ENCODE results near the gene SYT1. TPM values are rescaled to one million over a fixed set of nuclear protein-coding genes. Genes with fewer than 3 reads are reported as not detected.

Gene SYT1
- total RNA-seq, 1 donor from 2014 or later: not detected

- no peaks in the 10 kb centered on the region for H3K27me3 Mint-ChIP-seq (ENCODE audit: low read depth)
- H3K4me1 Mint-ChIP-seq (ENCODE audit: low read depth): no peaks in the 10 kb centered on the region
- no peaks in the 10 kb centered on the region for H3K36me3 Mint-ChIP-seq (ENCODE audit: low read depth)
- H3K27ac Mint-ChIP-seq: no peak overlapping the region
- no peaks in the 10 kb centered on the region for H3K9me3 Mint-ChIP-seq
- no peak for DNase-seq (ENCODE audit: low spot score)
- H3K4me3 Mint-ChIP-seq (ENCODE audit: low read depth): no peak overlapping the region
- intact Hi-C loops (cut with micrococcal nuclease): no loop called here
Measured at GRCh38 chr12:78961171-78961570, 96.6 kb downstream of the SYT1 start.

- Mint-ChIP-seq H3K9me3 (peaks cover 7% of the 10 kb centered on the region), H3K27me3 (ENCODE audit: low read depth) (no peaks in the 10 kb centered on the region), H3K27ac (no peak overlapping the region), H3K4me3 (ENCODE audit: low read depth) (no peak overlapping the region), H3K4me1 (ENCODE audit: low read depth) (no peaks in the 10 kb centered on the region), H3K36me3 (ENCODE audit: low read depth) (no peaks in the 10 kb centered on the region)
- no peak for DNase-seq (ENCODE audit: low spot score)
- intact Hi-C loops (cut with micrococcal nuclease): no loop called here
Measured at GRCh38 chr12:78963439-78964227, 99.1 kb downstream of the SYT1 start.

- no peaks in the 10 kb centered on the region for H3K27me3 Mint-ChIP-seq (ENCODE audit: low read depth)
- H3K4me3 Mint-ChIP-seq (ENCODE audit: low read depth): no peak overlapping the region
- no peaks in the 10 kb centered on the region for H3K36me3 Mint-ChIP-seq (ENCODE audit: low read depth)
- peaks cover 7% of the 10 kb centered on the region for H3K9me3 Mint-ChIP-seq
- H3K27ac Mint-ChIP-seq: no peak overlapping the region
- DNase-seq (ENCODE audit: low spot score): no peak
- intact Hi-C loops (cut with micrococcal nuclease): no loop called here
- H3K4me1 Mint-ChIP-seq (ENCODE audit: low read depth): no peaks in the 10 kb centered on the region
Measured at GRCh38 chr12:78964521-78964920, 99.9 kb downstream of the SYT1 start.

- H3K4me3 Mint-ChIP-seq (ENCODE audit: low read depth): no peak overlapping the region
- no peaks in the 10 kb centered on the region for H3K4me1 Mint-ChIP-seq (ENCODE audit: low read depth)
- peaks cover 7% of the 10 kb centered on the region for H3K9me3 Mint-ChIP-seq
- no peaks in the 10 kb centered on the region for H3K27me3 Mint-ChIP-seq (ENCODE audit: low read depth)
- DNase-seq (ENCODE audit: low spot score): no peak
- H3K36me3 Mint-ChIP-seq (ENCODE audit: low read depth): no peaks in the 10 kb centered on the region
- no peak overlapping the region for H3K27ac Mint-ChIP-seq
- intact Hi-C loops (cut with micrococcal nuclease): no loop called here
Measured at GRCh38 chr12:78966062-78966461, 101.5 kb downstream of the SYT1 start.

- H3K9me3 Mint-ChIP-seq: peaks cover 7% of the 10 kb centered on the region
- intact Hi-C loops (cut with micrococcal nuclease): no loop called here
Measured at GRCh38 chr12:78966926-78967325, 102.4 kb downstream of the SYT1 start.

GRCh38 chr12:78968226-78968625 lies 103.7 kb downstream of the SYT1 start:
- Mint-ChIP-seq H3K27me3 (ENCODE audit: low read depth) (no peaks in the 10 kb centered on the region), H3K4me3 (ENCODE audit: low read depth) (no peak overlapping the region), H3K4me1 (ENCODE audit: low read depth) (no peaks in the 10 kb centered on the region), H3K36me3 (ENCODE audit: low read depth) (no peaks in the 10 kb centered on the region), H3K27ac (no peak overlapping the region), H3K9me3 (peaks cover 7% of the 10 kb centered on the region)
- DNase-seq (ENCODE audit: low spot score): no peak
- intact Hi-C loops (cut with micrococcal nuclease): no loop called here

More at GRCh38 chr12:78966926-78967325, 102.4 kb downstream of the SYT1 start:
- Mint-ChIP-seq H3K4me3 (ENCODE audit: low read depth) (no peak overlapping the region), H3K4me1 (ENCODE audit: low read depth) (no peaks in the 10 kb centered on the region), H3K27me3 (ENCODE audit: low read depth) (no peaks in the 10 kb centered on the region), H3K36me3 (ENCODE audit: low read depth) (no peaks in the 10 kb centered on the region), H3K27ac (no peak overlapping the region)
- DNase-seq (ENCODE audit: low spot score): no peak

- Mint-ChIP-seq H3K9me3 (peaks cover 12% of the 10 kb centered on the region), H3K36me3 (ENCODE audit: low read depth) (no peaks in the 10 kb centered on the region), H3K4me1 (ENCODE audit: low read depth) (no peaks in the 10 kb centered on the region), H3K27me3 (ENCODE audit: low read depth) (no peaks in the 10 kb centered on the region), H3K4me3 (ENCODE audit: low read depth) (no peak overlapping the region), H3K27ac (no peak overlapping the region)
- intact Hi-C loops (cut with micrococcal nuclease): no loop called here
- DNase-seq (ENCODE audit: low spot score): no peak
Measured at GRCh38 chr12:78970041-78970440, 105.5 kb downstream of the SYT1 start.

GRCh38 chr12:78977304-78977867 lies 112.8 kb downstream of the SYT1 start:
- Mint-ChIP-seq H3K27ac (no peak overlapping the region), H3K9me3 (peaks cover 5% of the 10 kb centered on the region), H3K4me3 (ENCODE audit: low read depth) (no peak overlapping the region), H3K4me1 (ENCODE audit: low read depth) (no peaks in the 10 kb centered on the region), H3K27me3 (ENCODE audit: low read depth) (no peaks in the 10 kb centered on the region), H3K36me3 (ENCODE audit: low read depth) (no peaks in the 10 kb centered on the region)
- no peak for DNase-seq (ENCODE audit: low spot score)
- intact Hi-C loops (cut with micrococcal nuclease): no loop called here

- intact Hi-C loops (cut with micrococcal nuclease): no loop called here
- Mint-ChIP-seq H3K27me3 (ENCODE audit: low read depth) (no peaks in the 10 kb centered on the region), H3K4me3 (ENCODE audit: low read depth) (no peak overlapping the region), H3K9me3 (no peaks in the 10 kb centered on the region), H3K36me3 (ENCODE audit: low read depth) (no peaks in the 10 kb centered on the region), H3K4me1 (ENCODE audit: low read depth) (no peaks in the 10 kb centered on the region), H3K27ac (no peak overlapping the region)
- DNase-seq (ENCODE audit: low spot score): no peak
Measured at GRCh38 chr12:78994168-78994791, 129.7 kb downstream of the SYT1 start.

GRCh38 chr12:79000501-79000900 lies 135.9 kb downstream of the SYT1 start:
- Mint-ChIP-seq H3K36me3 (ENCODE audit: low read depth) (no peaks in the 10 kb centered on the region), H3K4me3 (ENCODE audit: low read depth) (no peak overlapping the region), H3K4me1 (ENCODE audit: low read depth) (no peaks in the 10 kb centered on the region), H3K27ac (no peak overlapping the region), H3K27me3 (ENCODE audit: low read depth) (no peaks in the 10 kb centered on the region), H3K9me3 (no peaks in the 10 kb centered on the region)
- intact Hi-C loops (cut with micrococcal nuclease): no loop called here
- DNase-seq (ENCODE audit: low spot score): no peak

- H3K9me3 Mint-ChIP-seq: no peaks in the 10 kb centered on the region
- H3K4me1 Mint-ChIP-seq (ENCODE audit: low read depth): no peaks in the 10 kb centered on the region
- no peak for DNase-seq (ENCODE audit: low spot score)
- no peaks in the 10 kb centered on the region for H3K27me3 Mint-ChIP-seq (ENCODE audit: low read depth)
- intact Hi-C loops (cut with micrococcal nuclease): no loop called here
- H3K36me3 Mint-ChIP-seq (ENCODE audit: low read depth): no peaks in the 10 kb centered on the region
- no peak overlapping the region for H3K4me3 Mint-ChIP-seq (ENCODE audit: low read depth)
- H3K27ac Mint-ChIP-seq: no peak overlapping the region
Measured at GRCh38 chr12:79001404-79001803, 136.8 kb downstream of the SYT1 start.

- no peaks in the 10 kb centered on the region for H3K36me3 Mint-ChIP-seq (ENCODE audit: low read depth)
- no peaks in the 10 kb centered on the region for H3K9me3 Mint-ChIP-seq
- no peak overlapping the region for H3K27ac Mint-ChIP-seq
- intact Hi-C loops (cut with micrococcal nuclease): no loop called here
- H3K4me3 Mint-ChIP-seq (ENCODE audit: low read depth): no peak overlapping the region
- DNase-seq (ENCODE audit: low spot score): no peak
- H3K27me3 Mint-ChIP-seq (ENCODE audit: low read depth): no peaks in the 10 kb centered on the region
- H3K4me1 Mint-ChIP-seq (ENCODE audit: low read depth): no peaks in the 10 kb centered on the region
Measured at GRCh38 chr12:79006306-79006705, 141.7 kb downstream of the SYT1 start.

GRCh38 chr12:79008591-79008990 lies 144.0 kb downstream of the SYT1 start:
- no peaks in the 10 kb centered on the region for H3K27me3 Mint-ChIP-seq (ENCODE audit: low read depth)
- no peak overlapping the region for H3K27ac Mint-ChIP-seq
- H3K9me3 Mint-ChIP-seq: no peaks in the 10 kb centered on the region
- intact Hi-C loops (cut with micrococcal nuclease): no loop called here
- H3K4me3 Mint-ChIP-seq (ENCODE audit: low read depth): no peak overlapping the region
- DNase-seq (ENCODE audit: low spot score): no peak
- H3K36me3 Mint-ChIP-seq (ENCODE audit: low read depth): no peaks in the 10 kb centered on the region
- H3K4me1 Mint-ChIP-seq (ENCODE audit: low read depth): no peaks in the 10 kb centered on the region

Data from activated T-helper 2 cell treated with anti-CD3 and anti-CD28 coated beads, Interferon-gamma antibody, Interleukin-2, Interleukin-4, amounts not matched to agents 10 μg/mL and 5 μg/mL and 100 μg/mL, durations not matched to agents 14 hours and 24 hours and 36 hours (primary cell).